AG08395 (cell line): Measurements from ENCODE around the gene SAPCD2.
"Not testable (repeated sequence)": the region's sequence is repeated elsewhere in the genome, so short reads cannot be mapped to it uniquely, and the experiment has no call there.

Experiments used
- DNase-seq: peaks from one replicate; pipeline ENCODE4 v3.0.0; 2012; ENCODE audit warnings: mixed read lengths, low spot score

Gene SAPCD2, protein sequence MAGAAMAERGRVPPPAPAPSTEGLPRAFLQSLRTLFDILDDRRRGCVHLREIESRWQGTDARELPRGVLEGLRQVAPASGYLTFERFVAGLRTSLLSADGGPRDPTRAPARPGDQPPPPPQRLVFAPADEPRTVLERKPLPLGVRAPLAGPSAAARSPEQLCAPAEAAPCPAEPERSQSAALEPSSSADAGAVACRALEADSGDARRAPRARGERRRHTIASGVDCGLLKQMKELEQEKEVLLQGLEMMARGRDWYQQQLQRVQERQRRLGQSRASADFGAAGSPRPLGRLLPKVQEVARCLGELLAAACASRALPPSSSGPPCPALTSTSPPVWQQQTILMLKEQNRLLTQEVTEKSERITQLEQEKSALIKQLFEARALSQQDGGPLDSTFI

DNA sequence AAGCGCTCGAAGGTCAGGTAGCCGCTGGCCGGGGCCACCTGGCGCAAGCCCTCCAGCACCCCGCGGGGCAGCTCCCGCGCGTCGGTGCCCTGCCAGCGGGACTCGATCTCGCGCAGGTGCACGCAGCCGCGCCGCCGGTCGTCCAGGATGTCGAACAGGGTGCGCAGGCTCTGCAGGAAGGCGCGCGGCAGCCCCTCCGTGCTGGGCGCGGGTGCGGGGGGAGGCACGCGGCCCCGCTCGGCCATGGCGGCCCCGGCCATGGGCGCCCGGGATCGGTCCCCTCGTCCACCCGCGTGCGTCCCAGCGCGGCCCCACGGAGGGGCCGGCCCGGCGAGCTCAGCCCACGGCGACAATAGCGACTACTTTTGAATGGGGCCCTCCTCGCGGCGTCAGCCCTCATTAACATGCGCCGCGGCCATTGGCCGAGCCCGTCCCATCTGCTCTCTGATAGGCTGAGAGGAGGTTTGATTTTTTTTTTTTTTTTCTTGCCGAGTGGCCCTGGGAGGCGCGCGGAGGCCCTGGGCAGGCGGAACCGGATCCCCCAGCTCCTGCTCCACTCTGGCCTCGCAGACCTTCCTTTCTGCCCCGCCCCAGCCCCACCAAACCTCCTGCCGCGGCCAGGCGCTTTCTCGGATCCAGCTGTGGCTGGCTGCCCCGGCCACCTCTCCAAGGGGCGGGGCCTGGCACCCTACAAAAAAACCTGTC lies at the start of gene SAPCD2:
SAPCD2 (minus strand) TSS at position 357 of the 705 bp plus-strand sequence; CDS start at position 260, 97 bp downstream.
- DNase-seq = peak; percentile 94

DNA sequence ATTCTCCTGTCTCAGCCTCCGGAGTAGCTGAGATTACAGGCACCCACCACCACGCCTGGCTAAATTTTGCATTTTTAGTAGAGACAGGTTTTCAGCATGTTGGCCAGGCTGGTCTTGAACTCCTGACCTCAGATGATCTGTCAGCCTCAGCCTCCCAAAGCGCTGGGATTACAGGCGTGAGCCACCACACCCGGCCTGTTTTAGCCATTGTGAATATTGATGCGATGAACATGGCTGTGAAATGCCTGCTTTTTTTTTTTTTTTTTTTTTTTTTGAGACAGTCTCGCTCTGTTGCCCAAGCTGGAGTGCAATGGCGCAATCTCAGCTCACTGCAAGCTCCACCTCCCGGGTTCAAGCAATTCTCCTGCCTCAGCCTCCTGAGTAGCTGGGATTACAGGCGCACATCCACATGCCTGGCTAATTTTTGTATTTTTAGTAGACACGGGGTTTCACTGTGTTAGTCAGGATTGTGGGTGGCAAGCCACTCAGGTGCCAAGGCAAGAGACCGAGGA lies 47.8 kb upstream of the SAPCD2 start:
- not testable (repeated sequence) for DNase-seq

DNA sequence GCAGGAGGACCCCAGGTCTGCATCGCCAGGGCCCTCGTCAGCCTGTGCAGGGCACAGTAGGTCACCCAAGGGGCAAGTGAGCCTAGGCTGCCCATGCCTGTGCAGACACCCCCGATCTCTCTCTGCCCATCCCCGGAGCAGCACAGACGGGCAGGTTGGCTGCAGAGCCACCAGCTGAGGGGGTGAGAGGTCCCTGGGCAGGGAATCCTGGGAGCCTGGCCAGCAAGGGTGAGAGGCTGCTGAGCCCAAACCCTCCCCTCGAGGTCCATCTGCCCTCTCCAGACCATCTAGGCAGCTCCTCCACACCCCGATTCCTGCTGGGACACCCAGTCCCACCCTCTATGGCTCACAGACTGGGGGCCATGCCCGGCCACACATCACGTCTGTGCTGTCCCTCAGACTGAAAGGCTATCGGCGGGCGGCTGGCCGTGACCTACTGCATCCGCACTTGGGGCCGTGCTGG lies 46.9 kb upstream of the SAPCD2 start:
- DNase-seq = no peak

DNA sequence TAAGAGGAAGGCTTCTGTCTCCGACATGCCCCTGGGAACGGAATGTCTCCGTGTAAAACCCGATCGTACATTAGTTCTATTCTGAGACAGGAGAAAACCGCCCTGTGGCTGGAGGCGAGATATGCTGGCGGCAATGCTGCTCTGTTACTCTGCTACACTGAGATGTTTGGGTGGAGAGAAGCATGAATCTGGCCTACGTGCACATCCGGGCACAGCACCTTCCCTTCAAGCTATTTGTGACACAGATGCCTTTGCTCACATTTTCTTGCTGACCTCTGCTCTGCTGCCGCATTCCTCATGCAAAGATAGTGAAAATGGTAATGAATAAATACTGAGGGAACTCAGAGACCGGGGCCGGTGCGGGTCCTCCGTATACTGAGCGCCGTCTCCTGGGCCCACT lies 46.4 kb upstream of the SAPCD2 start:
- DNase-seq = no peak

DNA sequence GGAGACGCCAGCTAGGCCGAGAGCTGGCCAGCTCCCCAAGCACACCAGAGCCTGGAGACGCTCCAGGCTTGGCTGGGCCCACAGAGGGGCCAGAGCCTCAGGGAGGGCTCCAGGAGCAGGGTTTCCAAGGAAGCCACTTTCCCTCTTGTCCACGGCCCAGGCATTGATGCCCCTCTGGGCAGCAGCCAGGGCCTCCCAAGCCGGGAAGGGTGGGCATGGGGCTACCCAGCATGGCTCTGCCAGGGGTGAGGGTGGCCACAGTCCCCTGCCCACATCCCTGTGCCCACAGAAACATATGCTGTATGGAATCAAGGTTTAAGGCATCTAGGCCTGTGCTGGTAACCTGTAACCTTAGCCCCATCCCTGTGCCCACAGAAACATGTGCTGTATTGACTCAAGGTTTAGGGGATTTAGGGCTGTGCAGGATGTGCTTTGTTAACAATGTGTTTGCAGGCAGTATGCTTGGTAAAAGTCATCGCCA lies 45.7 kb upstream of the SAPCD2 start:
- no peak for DNase-seq

DNA sequence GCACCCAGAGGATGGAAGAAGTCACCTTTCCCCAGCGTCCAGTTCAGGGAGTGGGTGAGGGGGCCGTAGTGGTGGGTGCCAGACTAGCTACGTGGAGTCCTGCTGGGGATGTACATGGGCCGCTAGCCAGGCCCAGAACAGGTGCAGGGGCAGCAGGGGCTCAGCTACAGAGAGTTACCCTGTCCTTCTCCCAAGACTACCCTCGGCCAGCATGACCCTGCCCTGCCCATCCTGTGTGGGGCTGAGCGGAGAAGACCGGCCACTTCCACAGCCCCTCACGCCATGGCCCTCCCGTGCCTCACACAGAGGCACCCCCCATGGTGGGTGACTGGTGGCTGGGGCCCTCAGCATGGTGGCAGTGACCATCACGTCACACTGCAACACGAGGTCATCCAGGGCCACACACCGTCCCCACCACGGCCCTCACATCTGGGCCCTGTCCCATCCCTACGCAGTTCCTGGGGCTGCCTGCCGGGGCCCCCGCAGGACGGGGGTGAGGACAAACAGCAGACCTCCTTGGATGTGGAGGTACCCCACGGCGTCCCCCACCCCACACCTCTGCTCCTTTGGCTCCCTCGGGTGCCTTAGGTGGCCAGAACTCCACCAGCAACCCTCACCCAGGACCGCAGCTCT lies 45.2 kb upstream of the SAPCD2 start:
- peak; percentile 0 for DNase-seq

DNA sequence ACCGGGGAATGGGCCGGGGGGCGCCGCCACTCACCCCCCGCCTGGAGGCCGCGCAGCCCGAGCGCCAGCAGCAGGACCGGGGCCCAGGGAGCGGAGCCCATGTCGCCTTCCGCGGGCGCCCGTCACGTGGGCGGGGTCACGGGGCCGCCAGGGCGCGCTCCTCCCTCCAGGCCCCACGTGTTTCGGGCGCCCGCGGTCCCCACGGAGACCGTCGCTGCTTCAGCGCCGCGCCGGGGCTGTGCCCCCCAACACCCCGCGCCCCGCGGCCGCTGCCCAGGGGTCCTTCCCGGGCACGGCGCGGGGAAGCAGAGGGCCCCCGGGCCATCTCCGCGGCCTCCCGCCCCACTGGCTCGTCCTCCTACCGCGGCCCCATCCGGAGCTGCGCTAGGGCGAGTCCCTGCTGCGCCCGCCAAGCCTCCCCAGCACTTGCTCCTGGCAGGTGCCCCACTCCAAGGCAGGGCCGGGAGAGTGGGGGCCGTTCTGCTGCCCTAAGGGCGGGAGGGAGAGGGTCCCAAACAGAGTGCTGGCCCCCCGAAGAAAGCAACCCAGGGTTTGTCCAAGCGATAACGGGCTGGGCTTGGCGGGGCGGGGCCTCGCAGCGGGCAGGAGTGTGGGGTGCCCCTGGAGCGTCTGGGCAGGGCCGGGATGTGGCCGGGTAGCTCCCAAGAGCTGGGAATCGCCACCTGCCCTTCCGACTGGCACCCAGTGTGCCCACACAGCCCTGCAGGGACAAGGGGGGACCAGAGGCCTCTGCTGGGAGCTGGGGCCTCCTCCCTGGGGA lies 44.4 kb upstream of the SAPCD2 start, which contains the start of gene DPP7:
DPP7 (minus strand) TSS at position 121 of the 781 bp plus-strand sequence; CDS start at position 101, 20 bp downstream.
- peak; percentile 88 for DNase-seq

DNA sequence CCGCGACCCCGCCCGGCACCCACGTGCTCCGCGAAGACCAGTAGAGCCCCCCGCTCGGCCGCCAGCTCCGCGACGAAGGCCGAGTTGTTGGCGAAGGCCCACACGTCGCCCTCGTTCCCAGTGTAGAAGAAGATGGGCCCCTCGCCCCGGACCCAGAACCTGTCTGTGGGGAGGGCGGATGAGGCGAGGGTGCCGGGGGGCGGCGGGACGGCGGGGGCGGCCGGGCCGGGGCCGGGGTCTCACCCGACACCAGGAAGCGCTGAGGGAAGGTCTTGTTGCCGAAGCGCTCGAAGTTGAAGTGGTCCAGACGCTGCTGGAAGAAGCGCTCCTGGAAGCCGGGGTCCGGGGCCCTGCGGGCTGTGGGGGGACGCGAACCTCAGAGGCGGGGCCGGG lies 43.9 kb upstream of the SAPCD2 start:
- no peak for DNase-seq

DNA sequence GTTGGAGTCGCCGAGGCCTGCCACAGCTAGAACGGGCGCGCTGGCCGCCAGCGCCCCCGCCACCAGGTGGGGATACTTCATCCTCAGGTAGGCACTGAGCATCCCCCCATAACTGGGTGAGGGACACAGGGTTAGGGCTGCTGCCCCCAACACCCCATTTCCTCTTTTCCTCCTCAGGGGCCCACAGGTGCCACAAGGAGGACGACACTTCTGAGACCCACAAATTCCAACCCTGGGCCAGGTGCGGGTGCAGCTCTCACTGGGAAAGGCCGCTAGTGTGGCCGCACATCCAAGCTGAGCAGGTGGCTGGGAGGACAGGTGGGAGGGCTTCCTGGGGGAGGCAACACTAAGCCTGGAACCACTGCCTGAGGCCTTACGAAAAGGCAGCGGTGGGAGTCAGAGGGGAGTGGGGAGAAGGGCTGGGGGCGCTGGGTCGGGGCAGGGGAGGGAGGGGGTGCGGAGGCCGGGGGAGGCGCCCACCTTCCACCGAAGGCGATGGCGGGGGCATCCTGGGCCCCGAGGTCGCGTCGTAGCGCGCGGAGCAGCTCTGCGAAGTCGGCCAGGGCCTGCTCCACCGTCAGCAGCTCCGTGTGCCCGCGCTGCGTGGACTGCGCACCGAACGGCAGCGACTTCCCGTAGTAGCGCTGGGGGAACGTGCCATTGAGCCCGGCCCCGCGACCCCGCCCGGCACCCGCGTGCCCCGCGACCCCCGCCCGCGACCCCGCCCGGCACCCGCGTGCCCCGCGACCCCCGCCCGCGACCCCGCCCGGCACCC lies 43.2 kb upstream of the SAPCD2 start:
- peak; percentile 50 for DNase-seq

DNA sequence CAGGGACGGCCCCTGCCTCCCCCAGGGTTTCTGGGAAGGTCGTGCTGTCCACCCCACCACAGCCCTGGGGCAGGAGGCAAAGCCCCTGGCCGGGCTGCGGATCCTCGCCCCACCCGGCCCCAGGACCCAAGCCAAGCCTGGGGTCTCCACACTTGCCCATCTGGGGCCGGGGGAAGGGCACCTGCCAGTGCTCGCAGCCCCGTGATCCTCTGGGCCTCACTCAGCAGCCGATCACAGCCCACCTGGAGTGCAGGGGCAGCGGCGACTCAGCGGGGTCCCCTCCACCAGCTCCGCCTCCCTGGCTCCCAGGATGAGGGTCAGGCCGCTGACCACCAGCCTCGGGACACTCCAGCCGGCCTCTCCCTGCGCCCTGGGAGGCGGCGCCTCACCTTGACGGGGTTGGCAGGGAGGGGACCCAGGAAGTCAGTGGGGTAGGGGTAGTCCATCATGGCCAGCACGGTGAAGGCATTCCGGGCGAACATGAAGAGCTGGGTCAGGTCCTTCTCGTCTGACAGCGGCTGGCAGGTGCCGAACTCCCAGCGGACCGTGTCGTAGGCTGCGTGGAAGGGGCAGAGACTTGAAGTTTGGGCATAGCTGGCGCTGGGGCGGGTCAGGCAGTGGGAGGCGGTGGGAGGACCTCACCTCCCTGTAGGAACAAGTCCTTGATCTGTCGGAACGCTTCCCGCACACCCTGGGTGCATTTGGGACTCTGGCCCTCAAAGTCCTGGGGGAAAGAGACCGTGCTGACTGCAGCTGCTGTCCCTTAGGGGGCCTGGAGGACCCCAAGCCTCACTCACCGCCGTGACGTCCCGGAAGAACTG lies 42.4 kb upstream of the SAPCD2 start:
- no peak for DNase-seq

DNA sequence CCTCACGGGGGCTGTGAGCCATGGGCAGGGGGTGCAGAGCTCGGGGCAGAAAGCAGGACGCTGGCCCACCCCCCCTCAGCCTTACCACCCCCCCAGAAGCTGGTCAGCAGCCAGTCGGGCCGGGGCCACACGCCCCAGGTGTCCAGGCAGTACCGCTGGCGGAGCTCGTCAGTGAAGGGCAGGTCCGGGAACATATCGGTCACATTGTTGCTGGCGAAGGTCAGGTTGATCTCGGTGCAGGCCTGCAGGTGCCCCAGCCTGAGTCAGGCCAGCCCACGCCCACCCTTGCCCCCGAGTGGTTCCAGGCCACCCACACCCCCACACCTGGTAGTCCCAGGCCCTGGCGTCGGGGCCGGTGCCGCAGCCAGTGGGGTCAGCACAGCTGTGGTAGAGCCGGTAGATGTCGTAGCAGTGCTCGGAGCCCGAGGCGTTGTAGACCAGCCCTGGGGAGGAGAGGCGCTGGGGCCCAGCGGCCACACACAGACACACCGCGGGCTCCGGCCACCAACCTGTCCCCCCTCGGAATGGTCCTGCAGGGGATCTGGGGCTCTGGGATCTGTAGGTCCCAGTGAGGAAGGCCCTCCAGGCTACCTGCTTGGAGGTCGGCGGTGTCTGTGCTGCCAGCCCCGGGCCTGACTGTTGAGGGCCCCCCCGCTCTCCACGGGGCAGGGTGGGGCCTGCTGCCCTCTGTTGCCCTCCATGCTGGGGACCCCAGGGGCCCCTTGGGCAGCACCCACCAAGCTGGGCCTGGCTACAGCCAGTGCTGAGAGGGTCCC lies 41.6 kb upstream of the SAPCD2 start:
- DNase-seq = no peak

DNA sequence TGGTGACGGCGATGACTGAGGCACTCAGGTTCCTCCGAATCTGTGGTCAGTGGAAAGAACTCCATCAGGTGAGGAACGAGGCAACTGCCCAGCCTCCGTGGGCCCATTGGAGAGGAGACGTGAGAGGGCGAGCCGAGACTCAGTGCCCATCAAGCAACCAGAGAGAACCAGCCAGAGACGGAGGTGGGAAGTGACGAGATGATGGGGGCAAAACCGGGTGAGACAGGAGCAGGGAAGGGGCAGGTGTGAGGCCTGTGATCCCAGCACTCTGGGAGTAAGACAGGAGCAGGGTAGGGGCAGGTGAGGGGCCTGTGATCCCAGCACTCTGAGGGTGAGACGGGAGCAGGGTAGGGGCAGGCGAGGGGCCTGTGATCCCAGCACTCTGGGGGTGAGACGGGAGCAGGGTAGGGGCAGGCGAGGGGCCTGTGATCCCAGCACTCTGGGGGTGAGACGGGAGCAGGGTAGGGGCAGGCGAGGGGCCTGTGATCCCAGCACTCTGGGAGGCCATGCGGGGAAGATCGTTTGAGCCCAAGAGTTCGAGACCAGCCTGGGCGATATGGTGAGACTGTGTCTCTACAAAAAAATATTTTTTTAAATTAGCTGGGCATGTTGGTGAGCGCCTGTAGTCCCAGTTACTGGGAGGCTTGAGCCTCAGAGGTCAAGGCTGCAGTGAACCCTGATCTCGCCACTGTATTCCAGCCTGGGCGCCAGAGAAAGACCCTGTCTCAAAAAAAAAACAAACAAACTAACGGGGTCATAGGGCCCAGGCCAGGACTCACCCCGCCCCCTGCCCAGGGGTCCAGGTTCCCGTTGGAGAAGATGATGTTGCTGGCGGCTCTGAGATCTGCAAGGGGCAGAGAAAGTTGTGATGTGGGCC lies 40.8 kb upstream of the SAPCD2 start:
- DNase-seq = no peak

DNA sequence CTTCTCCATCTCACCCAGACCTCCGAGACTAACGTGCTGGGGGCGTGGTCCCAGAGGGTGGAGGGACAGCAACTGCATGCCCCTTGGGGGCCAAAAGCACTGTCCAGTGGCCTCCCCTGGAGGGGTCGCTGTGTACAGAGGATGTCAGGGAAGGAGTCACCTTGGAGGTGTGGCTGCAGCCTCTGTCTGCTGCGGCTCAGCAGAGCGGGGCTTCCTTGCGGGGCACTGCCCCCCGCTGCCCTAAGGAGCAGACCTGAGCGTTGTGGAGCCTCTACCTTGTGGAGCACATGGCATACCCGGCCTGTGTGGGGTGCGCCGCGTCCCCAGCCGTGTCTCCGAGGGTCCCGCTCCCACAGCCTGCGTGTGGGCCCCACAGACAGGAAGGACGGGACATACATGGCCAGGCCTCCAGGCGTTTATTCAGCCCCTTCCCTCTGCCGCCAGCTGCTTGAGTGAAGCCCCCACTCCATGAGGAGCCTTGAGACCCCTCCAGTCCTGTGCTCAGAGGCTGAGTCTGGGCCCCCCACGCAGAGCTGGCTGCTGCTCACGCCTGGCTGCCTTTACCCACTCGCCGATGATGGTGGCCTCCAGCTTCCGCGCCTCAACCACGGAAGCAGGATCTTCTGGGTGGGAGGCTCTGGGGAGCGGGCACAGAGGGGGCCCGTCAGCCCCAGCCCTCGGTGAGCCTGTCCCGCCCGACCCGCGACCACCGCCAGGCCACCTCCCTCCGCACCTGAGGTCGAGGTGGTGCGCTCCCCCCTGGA lies 40.0 kb upstream of the SAPCD2 start:
- no peak for DNase-seq

DNA sequence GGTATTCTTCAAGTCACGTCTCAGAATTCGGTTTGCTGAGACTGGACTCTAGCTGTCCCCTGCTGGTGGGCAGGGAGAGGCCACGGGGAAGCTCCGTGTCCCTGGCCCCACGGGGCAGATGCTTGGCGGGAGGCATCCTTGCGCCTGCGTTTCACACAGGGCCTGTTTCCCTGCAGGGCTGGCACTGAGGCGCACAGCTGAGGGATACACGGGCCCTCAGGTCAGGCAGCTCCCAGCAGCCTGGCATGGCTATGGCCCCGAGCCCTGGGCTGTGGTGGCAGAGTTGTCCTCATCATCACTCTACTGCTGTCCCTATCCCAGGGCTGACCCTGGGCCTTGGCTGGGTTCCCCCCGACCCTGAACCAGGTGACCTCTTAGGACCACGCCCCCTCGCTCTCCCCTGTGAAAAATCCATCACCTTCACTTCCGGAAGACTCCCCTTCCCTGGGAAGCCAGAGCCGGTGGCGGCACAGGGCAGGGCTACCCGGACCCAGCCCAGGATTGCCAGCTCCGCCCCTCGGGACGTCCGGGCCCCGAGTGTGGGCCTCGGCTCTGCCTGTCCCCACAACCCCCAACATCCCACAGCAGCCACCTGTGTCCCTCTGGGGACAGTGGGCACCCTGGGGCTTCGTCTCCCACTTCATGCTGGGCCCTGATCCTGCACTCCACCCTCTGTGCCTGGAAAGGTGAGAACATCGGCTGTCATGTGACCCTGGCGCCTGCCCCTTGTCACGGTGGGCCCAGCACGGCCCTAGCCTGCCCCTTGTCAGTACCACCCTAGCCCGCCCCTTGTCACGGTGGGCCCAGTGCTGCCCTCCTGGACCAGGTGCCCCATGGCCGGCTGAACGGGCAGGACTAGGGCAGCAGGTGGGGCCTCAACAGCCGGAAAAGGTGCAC lies 39.1 kb upstream of the SAPCD2 start:
- DNase-seq = no peak

DNA sequence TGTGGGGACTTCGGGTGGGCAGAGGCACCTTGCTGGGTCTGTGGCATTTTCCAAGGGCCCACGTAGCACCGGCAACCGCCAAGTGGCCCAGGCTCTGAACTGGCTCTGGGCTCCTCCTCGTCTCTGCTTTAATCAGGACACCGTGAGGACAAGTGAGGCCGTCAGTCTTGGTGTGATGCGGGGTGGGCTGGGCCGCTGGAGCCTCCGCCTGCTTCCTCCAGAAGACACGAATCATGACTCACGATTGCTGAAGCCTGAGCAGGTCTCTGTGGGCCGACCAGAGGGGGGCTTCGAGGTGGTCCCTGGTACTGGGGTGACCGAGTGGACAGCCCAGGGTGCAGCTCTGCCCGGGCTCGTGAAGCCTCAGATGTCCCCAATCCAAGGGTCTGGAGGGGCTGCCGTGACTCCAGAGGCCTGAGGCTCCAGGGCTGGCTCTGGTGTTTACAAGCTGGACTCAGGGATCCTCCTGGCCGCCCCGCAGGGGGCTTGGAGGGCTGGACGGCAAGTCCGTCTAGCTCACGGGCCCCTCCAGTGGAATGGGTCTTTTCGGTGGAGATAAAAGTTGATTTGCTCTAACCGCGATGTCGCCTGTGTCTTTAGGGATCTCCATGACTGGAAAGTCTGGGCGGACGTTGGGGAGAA lies 38.4 kb upstream of the SAPCD2 start:
- DNase-seq = no peak

DNA sequence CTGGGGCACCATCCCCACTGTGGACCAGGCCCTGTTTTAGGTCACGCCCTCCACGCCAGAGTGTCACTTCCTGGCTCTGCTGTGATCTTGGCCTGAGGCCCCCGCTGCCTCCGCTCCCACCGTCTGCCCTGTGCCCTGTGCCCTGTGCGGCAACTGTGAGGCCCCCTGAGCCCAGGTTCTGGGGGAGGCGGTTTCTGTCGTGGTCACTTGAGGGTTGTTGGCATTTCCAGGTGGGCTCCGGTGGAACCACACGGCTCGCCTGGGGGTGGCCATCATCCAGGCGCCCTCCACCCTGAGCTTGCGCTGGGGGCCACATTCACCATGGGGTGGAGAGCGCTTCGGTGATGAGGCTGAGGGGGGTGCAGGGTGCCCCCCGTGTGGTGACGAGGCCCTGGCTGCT lies 37.6 kb upstream of the SAPCD2 start:
- DNase-seq = no peak
